Effector CD8-positive, alpha-beta T cell (primary cell): ENCODE data around the gene DYNC1I1.

Experiments used
- DNase-seq: peaks from one replicate; lab custom pipeline; 2025; lab: John Stamatoyannopoulos, UW

The DYNC1I1 gene

DNA sequence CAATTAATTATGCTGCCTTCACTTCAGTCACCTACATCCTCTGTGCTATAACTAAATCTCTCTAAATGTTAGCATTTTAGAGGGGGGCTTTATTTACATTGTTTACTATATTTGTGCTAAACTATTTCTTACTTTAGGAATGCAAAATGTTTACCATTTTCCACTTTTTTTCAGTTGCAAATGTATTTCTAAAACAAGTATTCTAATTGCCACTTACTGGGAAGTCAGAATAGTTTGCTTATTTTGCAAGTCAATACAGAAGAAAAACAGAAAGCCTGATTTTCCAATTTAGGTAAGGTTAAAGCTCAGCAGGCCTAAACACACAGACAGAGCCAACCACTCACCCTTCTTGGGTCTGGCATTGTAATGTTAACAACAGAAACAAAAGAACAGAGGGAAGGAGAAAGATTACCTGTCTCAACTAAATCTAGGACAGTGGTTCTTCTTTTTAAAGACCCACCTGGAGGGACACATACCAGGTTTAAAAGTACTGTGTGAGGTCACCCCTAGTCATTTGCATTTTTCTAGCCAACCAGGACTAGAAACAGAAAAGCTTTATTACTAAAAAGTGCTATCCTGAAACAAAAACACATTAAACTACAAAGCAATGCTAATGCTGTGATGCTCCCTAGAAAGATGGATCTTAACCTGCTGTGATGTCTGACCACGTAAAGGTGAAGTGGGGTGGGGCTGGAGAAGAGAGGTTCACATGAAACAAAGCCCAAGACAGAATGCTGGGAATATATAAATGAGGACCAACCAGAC, 371.3 kb downstream of the DYNC1I1 start:
- no peak for DNase-seq

- DNase-seq, result no peak
Observed at GRCh38 chr7:96144260-96144526, 371.8 kb downstream of the DYNC1I1 start.
